Measurements from ENCODE around the gene CEP164.
A peak's percentile ranks its signal among the peaks of the same experiment; 100 is the strongest.
"Not testable (repeated sequence)": the region's sequence is repeated elsewhere in the genome, so short reads cannot be mapped to it uniquely, and the experiment has no call there.

Gene CEP164

GRCh38 chr11:117438371-117439000 is 110.8 kb downstream of the CEP164 start:
- DNase-seq (ENCODE audit: low read depth in 2 of 3, low spot score in 1 of 3), result peak in 1 of 3 donors; percentile 51

GRCh38 chr11:117439256-117439655 is 111.6 kb downstream of the CEP164 start:
- no peak for DNase-seq (ENCODE audit: low read depth in 2 of 3, low spot score in 1 of 3)

- DNase-seq (ENCODE audit: low read depth in 2 of 3, low spot score in 1 of 3), result no peak
Measured at GRCh38 chr11:117440258-117440657, 112.6 kb downstream of the CEP164 start.

- no peak for DNase-seq (ENCODE audit: low read depth in 2 of 3, low spot score in 1 of 3)
Measured at GRCh38 chr11:117441146-117441975, 113.7 kb downstream of the CEP164 start.

GRCh38 chr11:117442049-117442868 is 114.6 kb downstream of the CEP164 start:
- DNase-seq (ENCODE audit: low read depth in 2 of 3, low spot score in 1 of 3), result no peak

GRCh38 chr11:117442869-117443239 is 115.2 kb downstream of the CEP164 start:
- DNase-seq (ENCODE audit: low read depth in 2 of 3, low spot score in 1 of 3), result no peak

- DNase-seq (ENCODE audit: low read depth in 2 of 3, low spot score in 1 of 3), result peak in 1 of 3 donors; percentile 12
Measured at GRCh38 chr11:117443266-117444186, 115.9 kb downstream of the CEP164 start.

- no peak for DNase-seq (ENCODE audit: low read depth in 2 of 3, low spot score in 1 of 3)
Measured at GRCh38 chr11:117444256-117444655, 116.6 kb downstream of the CEP164 start.

GRCh38 chr11:117444711-117445658 is 117.3 kb downstream of the CEP164 start:
- no peak for DNase-seq (ENCODE audit: low read depth in 2 of 3, low spot score in 1 of 3)

- DNase-seq (ENCODE audit: low read depth in 2 of 3, low spot score in 1 of 3), result no peak
Measured at GRCh38 chr11:117449111-117449693, 121.5 kb downstream of the CEP164 start.

- DNase-seq (ENCODE audit: low read depth in 2 of 3, low spot score in 1 of 3), result no peak
Measured at GRCh38 chr11:117453886-117454563, 126.4 kb downstream of the CEP164 start.

GRCh38 chr11:117454564-117454917 is 126.9 kb downstream of the CEP164 start:
- no peak for DNase-seq (ENCODE audit: low read depth in 2 of 3, low spot score in 1 of 3)

GRCh38 chr11:117456027-117456720 is 128.5 kb downstream of the CEP164 start:
- peak; percentile 19 to 32 (median 22) for DNase-seq (ENCODE audit: low read depth in 2 of 3, low spot score in 1 of 3)

- DNase-seq (ENCODE audit: low read depth in 2 of 3, low spot score in 1 of 3), result not testable (repeated sequence)
Measured at GRCh38 chr11:117456721-117457029, 129.0 kb downstream of the CEP164 start.

- DNase-seq (ENCODE audit: low read depth in 2 of 3, low spot score in 1 of 3), result no peak
Measured at GRCh38 chr11:117457031-117457785, 129.6 kb downstream of the CEP164 start.

- no peak for DNase-seq (ENCODE audit: low read depth in 2 of 3, low spot score in 1 of 3)
Measured at GRCh38 chr11:117457835-117458234, 130.2 kb downstream of the CEP164 start.
